ENCODE data around the gene HLA-DRB5. TPM values are rescaled to one million over a fixed set of nuclear protein-coding genes. Genes with fewer than 3 reads are reported as not detected.

Gene HLA-DRB5
- total and polyA plus RNA-seq, 2 of the 8 experiments (the other 6 are each of a cell fraction or from before 2014, with no cell fraction given): 0.83 to 1.4 TPM

GRCh38 chr6:32519118-32519909 lies 10.8 kb downstream of the HLA-DRB5 start:
- H3K4me1 ChIP-seq (replicated peaks in 1 of 4; ENCODE audit: control insufficient read depth in 3 of 4, insufficient read depth in 4 of 4, low read length in 3 of 4): no peaks in the 10 kb centered on the region
- H2BK20ac ChIP-seq (ENCODE audit: low read length): no peak overlapping the region
- H2BK120ac ChIP-seq (replicated peaks; ENCODE audit: low read depth, low read length): no peak overlapping the region
- H3K79me1 ChIP-seq (ENCODE audit: low read depth, low read length): no peaks in the 10 kb centered on the region
- H3K56ac ChIP-seq (replicated peaks; ENCODE audit: insufficient read length, low read depth, low read length): no peak overlapping the region
- no peak overlapping the region for H3K4me3 ChIP-seq (ENCODE audit: extremely low read depth in 1 of 4, insufficient read depth in 2 of 4, low read depth in 3 of 4, low read length in 4 of 4)
- DNase-seq (ENCODE audit: low read depth in 1 of 2, low spot score in 2 of 2) (no peak), FAIRE-seq (no peak)
- H3K27ac ChIP-seq (ENCODE audit: low read depth, low read length): no peak overlapping the region
- ChIA-PET POLR2A (ENCODE audit: partially characterized antibody) (no interaction called here), CTCF (ENCODE audit: partially characterized antibody) (no interaction called here)
- H4K20me1 ChIP-seq (replicated peaks in 1 of 2; ENCODE audit: control insufficient read depth in 1 of 2, insufficient read depth in 2 of 2, low read length in 2 of 2): no peaks in the 10 kb centered on the region
- WGBS, 2 experiments (ENCODE audit: extremely low coverage in 1 of 2, insufficient coverage in 1 of 2, insufficient read length in 1 of 2, insufficient replicate concordance in 2 of 2, low coverage in 1 of 2, low lambda C conversion rate in 2 of 2, missing lambda C conversion rate in 1 of 2): no CpG with 5 or more reads among the region's 4 CpGs
- H3K9ac ChIP-seq (replicated peaks in 1 of 4; ENCODE audit: extremely low read depth in 1 of 4, low read depth in 3 of 4, low read length in 3 of 4): no peak overlapping the region
- no peak overlapping the region for H4K8ac ChIP-seq (ENCODE audit: extremely low read depth, insufficient read depth, low read length)
- no peak overlapping the region for H3K4me2 ChIP-seq (ENCODE audit: insufficient read depth in 1 of 2, low read depth in 2 of 2, low read length in 2 of 2)
- no peak overlapping the region for H2AK5ac ChIP-seq (ENCODE audit: low read depth, low read length)
- H3K14ac ChIP-seq (ENCODE audit: insufficient read length): no peak overlapping the region
- H3K79me2 ChIP-seq (ENCODE audit: control insufficient read depth in 1 of 2, insufficient read depth in 2 of 2, low read length in 2 of 2): no peaks in the 10 kb centered on the region
- H3K4ac ChIP-seq (replicated peaks; ENCODE audit: insufficient read length, low read depth, low read length): no peak overlapping the region
- H3K27me3 ChIP-seq (replicated peaks in 1 of 4; ENCODE audit: control insufficient read depth in 3 of 4, extremely low read depth in 1 of 4, insufficient read depth in 3 of 4, low read length in 3 of 4): no peaks in the 10 kb centered on the region
- no peak overlapping the region for H3K18ac ChIP-seq (ENCODE audit: extremely low read depth, low read length)
- H2BK15ac ChIP-seq (ENCODE audit: low read length): no peak overlapping the region
- H4K5ac ChIP-seq (ENCODE audit: insufficient read length, low read depth, low read length): no peak overlapping the region
- no peaks in the 10 kb centered on the region for H3K36me3 ChIP-seq (ENCODE audit: control insufficient read depth in 2 of 4, insufficient read depth in 4 of 4, low read length in 3 of 4)
- H4K91ac ChIP-seq (replicated peaks; ENCODE audit: insufficient read length, low read length): no peak overlapping the region
- no peak overlapping the region for H2AFZ ChIP-seq (ENCODE audit: low read length)
- no peaks in the 10 kb centered on the region for H3K9me3 ChIP-seq (ENCODE audit: insufficient read depth in 2 of 2, low read depth in 1 of 2, low read length in 1 of 2)
- no peak overlapping the region for H2BK5ac ChIP-seq (ENCODE audit: low read depth, low read length)
- H3K23me2 ChIP-seq (ENCODE audit: low read depth, low read length): no peaks in the 10 kb centered on the region
- no peak overlapping the region for H3K23ac ChIP-seq (ENCODE audit: insufficient read length)
- H2BK12ac ChIP-seq (ENCODE audit: low read depth, low read length): no peak overlapping the region
- TF ChIP-seq RAD21 (IDR thresholded peaks at IDR 0.05 in 1 of 2, conservative IDR thresholded peaks at IDR 0.05 in 1 of 2; ENCODE audit: low read depth in 2 of 2, low read length in 2 of 2): no peak
- TF ChIP-seq USF2 (IDR thresholded peaks at IDR 0.05; ENCODE audit: low read length): no peak
- TF ChIP-seq MAX (IDR thresholded peaks at IDR 0.05): no peak
- no peak for TF ChIP-seq CBX8 (IDR thresholded peaks at IDR 0.05; ENCODE audit: borderline replicate concordance, low read depth, low read length)
- no peak for TF ChIP-seq POU5F1 (IDR thresholded peaks at IDR 0.05; ENCODE audit: low read depth, low read length)
- TF ChIP-seq TAF7 (optimal IDR thresholded peaks at IDR 0.05; ENCODE audit: borderline replicate concordance, low read depth, low read length): no peak
- no peak for TF ChIP-seq JUND (IDR thresholded peaks at IDR 0.05; ENCODE audit: low read length)
- no peak for TF ChIP-seq SRF (IDR thresholded peaks at IDR 0.05; ENCODE audit: low read depth, low read length)
- TF ChIP-seq PHF8 (conservative IDR thresholded peaks at IDR 0.05; ENCODE audit: low read depth, low read length): no peak
- no peak for TF ChIP-seq SAP30 (IDR thresholded peaks at IDR 0.05; ENCODE audit: insufficient read depth, insufficient replicate concordance, low read length)
